H1 (cell line): ENCODE measurements around the gene PLEKHG5. TPM values are rescaled to one million over a fixed set of nuclear protein-coding genes. Genes with fewer than 3 reads are reported as not detected.

ENCODE experiments used
- CTCF ChIA-PET: fragments of 300-600 bp; sonication (Branson Sonifier 250); formaldehyde crosslinking; loops from one replicate; lab custom pipeline; 2021; ENCODE audit not compliant: partially characterized antibody; lab: Charles Lee
- POLR2A ChIA-PET: fragments of 300-600 bp; sonication (Branson Sonifier 250); formaldehyde crosslinking; loops from one replicate; lab custom pipeline; 2021; ENCODE audit warnings: inconsistent platforms; ENCODE audit not compliant: partially characterized antibody; lab: Charles Lee
- DNase-seq, 2 experiments: peaks; one replicate each; pipeline versions ENCODE4 v3.0.0 to v3.0.0-alpha.2; 2010 to 2022; ENCODE audit warnings: low spot score in 2 of 2, low read depth in 1 of 2, mixed read lengths in 1 of 2
- FAIRE-seq: peaks from 2 replicates; lab custom pipeline; 2011; peaks lifted over from hg19 to GRCh38; lab: Jason Lieb, UNC
- H2AFZ ChIP-seq: 2 replicates; pipeline ENCODE4 v1.8.1; 2012; ENCODE audit warnings: low read length, inconsistent platforms
- H2AK5ac ChIP-seq: 2 replicates; pipeline ENCODE4 v1.6.1; 2013; ENCODE audit warnings: low read depth, low read length
- H2BK120ac ChIP-seq: replicated peaks from 2 replicates; pipeline ENCODE3; 2013; ENCODE audit warnings: low read depth, low read length, inconsistent platforms
- H2BK12ac ChIP-seq: 2 replicates; pipeline ENCODE4 v1.6.1; 2013; ENCODE audit warnings: low read depth, low read length
- H2BK15ac ChIP-seq: 2 replicates; pipeline ENCODE4 v1.6.1; 2013; ENCODE audit warnings: low read length
- H2BK20ac ChIP-seq: 2 replicates; pipeline ENCODE4 v1.6.1; 2013; ENCODE audit warnings: low read length
- H2BK5ac ChIP-seq: 2 replicates; pipeline ENCODE4 v1.6.1; 2013; ENCODE audit warnings: low read depth, low read length
- H3K14ac ChIP-seq: 2 replicates; pipeline ENCODE4 v1.6.1; 2013; ENCODE audit warnings: inconsistent platforms; ENCODE audit not compliant: insufficient read length
- H3K18ac ChIP-seq: 2 replicates; pipeline ENCODE4 v1.6.1; 2013; ENCODE audit warnings: low read length; ENCODE audit errors: extremely low read depth
- H3K23ac ChIP-seq: 2 replicates; pipeline ENCODE4 v1.6.1; 2013; ENCODE audit warnings: inconsistent platforms; ENCODE audit not compliant: insufficient read length
- H3K23me2 ChIP-seq: 2 replicates; pipeline ENCODE4 v1.6.1; 2013; ENCODE audit warnings: low read depth, low read length
- H3K27ac ChIP-seq: 2 replicates; pipeline ENCODE4 v1.6.1; 2011; ENCODE audit warnings: low read depth, low read length, inconsistent platforms
- H3K27me3 ChIP-seq, 4 experiments: replicated peaks in 1 of 4; 1 replicate in 1 of 4; 2 replicates in 3 of 4; pipeline versions ENCODE4 v1.6.1 to v1.8.1; 2011 to 2013; ENCODE audit warnings: low read length in 3 of 4, mild to moderate bottlenecking in 3 of 4, inconsistent platforms in 2 of 4, mixed read lengths in 2 of 4, moderate library complexity in 1 of 4; ENCODE audit not compliant: control insufficient read depth in 3 of 4, insufficient read depth in 3 of 4; ENCODE audit errors: extremely low read depth in 1 of 4
- H3K36me3 ChIP-seq, 4 experiments: 2 replicates each; pipeline versions ENCODE4 v1.6.1 to v1.8.1; 2011 to 2013; ENCODE audit warnings: mild to moderate bottlenecking in 4 of 4, low read length in 3 of 4, moderate library complexity in 2 of 4, control low read depth in 1 of 4, inconsistent platforms in 1 of 4; ENCODE audit not compliant: insufficient read depth in 4 of 4, control insufficient read depth in 2 of 4
- H3K4ac ChIP-seq: replicated peaks from 2 replicates; pipeline ENCODE3; 2013; ENCODE audit warnings: low read length, low read depth, mixed read lengths, inconsistent platforms; ENCODE audit not compliant: insufficient read length
- H3K4me1 ChIP-seq, 4 experiments: replicated peaks in 1 of 4; 1 replicate in 1 of 4; 2 replicates in 3 of 4; pipeline versions ENCODE4 v1.6.1 to v1.8.1; 2011 to 2013; ENCODE audit warnings: low read length in 3 of 4, inconsistent platforms in 2 of 4, mixed read lengths in 1 of 4; ENCODE audit not compliant: insufficient read depth in 4 of 4, control insufficient read depth in 3 of 4
- H3K4me2 ChIP-seq, 2 experiments: 2 replicates each; pipeline versions ENCODE4 v1.6.1 to v1.8.1; 2011 to 2013; ENCODE audit warnings: low read depth in 2 of 2, low read length in 2 of 2, control low read depth in 1 of 2, inconsistent platforms in 1 of 2, mild to moderate bottlenecking in 1 of 2; ENCODE audit not compliant: insufficient read depth in 1 of 2
- H3K4me3 ChIP-seq, 4 experiments: fragments of 200-600, 300-600 bp in 1 of 4; sonication (generic), shearing (Covaris generic), sonication (Bioruptor Twin) in 1 of 4; 2 replicates each; pipeline versions ENCODE4 v1.5.1 to v1.8.1; 2011 to 2016; ENCODE audit warnings: low read length in 4 of 4, low read depth in 3 of 4, control low read depth in 2 of 4, inconsistent platforms in 2 of 4, mild to moderate bottlenecking in 2 of 4, mixed read lengths in 1 of 4, moderate library complexity in 1 of 4; ENCODE audit not compliant: insufficient read depth in 2 of 4; ENCODE audit errors: extremely low read depth in 1 of 4
- H3K56ac ChIP-seq: replicated peaks from 2 replicates; pipeline ENCODE3; 2013; ENCODE audit warnings: low read depth, mild to moderate bottlenecking, mixed read lengths, low read length, inconsistent platforms; ENCODE audit not compliant: insufficient read length
- H3K79me1 ChIP-seq: 2 replicates; pipeline ENCODE4 v1.6.1; 2013; ENCODE audit warnings: low read depth, low read length, control low read depth
- H3K79me2 ChIP-seq, 2 experiments: 2 replicates each; pipeline versions ENCODE4 v1.6.1 to v1.8.1; 2012 to 2013; ENCODE audit warnings: low read length in 2 of 2, mild to moderate bottlenecking in 2 of 2, inconsistent platforms in 1 of 2; ENCODE audit not compliant: insufficient read depth in 2 of 2, control insufficient read depth in 1 of 2
- H3K9ac ChIP-seq, 4 experiments: replicated peaks in 1 of 4; 1 replicate in 1 of 4; 2 replicates in 3 of 4; pipeline versions ENCODE4 v1.6.1 to v1.8.1; 2011 to 2013; ENCODE audit warnings: low read depth in 3 of 4, low read length in 3 of 4, control low read depth in 2 of 4, mild to moderate bottlenecking in 2 of 4, moderate library complexity in 2 of 4, inconsistent platforms in 1 of 4; ENCODE audit errors: extremely low read depth in 1 of 4
- H3K9me3 ChIP-seq, 2 experiments: 2 replicates each; pipeline versions ENCODE4 v1.6.1 to v1.8.1; 2012 to 2013; ENCODE audit warnings: mild to moderate bottlenecking in 2 of 2, moderate library complexity in 2 of 2, control low read depth in 1 of 2, inconsistent platforms in 1 of 2, low read depth in 1 of 2, low read length in 1 of 2, mixed read lengths in 1 of 2; ENCODE audit not compliant: insufficient read depth in 2 of 2
- H4K20me1 ChIP-seq, 2 experiments: replicated peaks in 1 of 2; 2 replicates each; pipeline versions ENCODE3 to v1.8.1; 2011 to 2013; ENCODE audit warnings: inconsistent platforms in 2 of 2, low read length in 2 of 2, mild to moderate bottlenecking in 1 of 2; ENCODE audit not compliant: insufficient read depth in 2 of 2, control insufficient read depth in 1 of 2
- H4K5ac ChIP-seq: 2 replicates; pipeline ENCODE4 v1.6.1; 2013; ENCODE audit warnings: low read length, low read depth, mixed read lengths, inconsistent platforms; ENCODE audit not compliant: insufficient read length
- H4K8ac ChIP-seq: 2 replicates; pipeline ENCODE4 v1.8.0; 2013; ENCODE audit warnings: mild to moderate bottlenecking, moderate library complexity, low read length, inconsistent platforms; ENCODE audit not compliant: insufficient read depth; ENCODE audit errors: extremely low read depth
- H4K91ac ChIP-seq: replicated peaks from 2 replicates; pipeline ENCODE3; 2013; ENCODE audit warnings: low read length, mixed read lengths, inconsistent platforms; ENCODE audit not compliant: insufficient read length
- CBX8 ChIP-seq: fragments of 300-800, 300-1000 bp; sonication (generic); IDR thresholded peaks from 2 replicates; pipeline ENCODE4 v1.7.1; 2016; ENCODE audit warnings: low read depth, low read length, borderline replicate concordance
- CREB1 ChIP-seq: IDR thresholded peaks from 2 replicates; pipeline ENCODE4 v1.6.1; 2012; ENCODE audit warnings: inconsistent platforms
- GABPA ChIP-seq: IDR thresholded peaks from 2 replicates; pipeline ENCODE4 v1.6.1; 2011; ENCODE audit warnings: mild to moderate bottlenecking, low read length, moderate library complexity, borderline replicate concordance; ENCODE audit not compliant: insufficient read depth
- JUN ChIP-seq: IDR thresholded peaks from 2 replicates; pipeline ENCODE4 v1.6.1; 2011; ENCODE audit warnings: low read depth, mild to moderate bottlenecking, improper control_type of control experiment, low read length
- NRF1 ChIP-seq: IDR thresholded peaks from 2 replicates; pipeline ENCODE4 v1.6.1; 2011; ENCODE audit warnings: mild to moderate bottlenecking, low read depth, low read length, improper control_type of control experiment
- SUZ12 ChIP-seq: fragments of 200-600 bp; sonication (generic); IDR thresholded peaks from 2 replicates; pipeline ENCODE4 v1.6.1; 2012; ENCODE audit warnings: mild to moderate bottlenecking, inconsistent platforms, low read length, moderate library complexity, mixed read lengths
- TAF1 ChIP-seq: IDR thresholded peaks from 2 replicates; pipeline ENCODE4 v1.6.1; 2011; ENCODE audit warnings: mild to moderate bottlenecking, low read depth, low read length
- WGBS, 2 experiments: shearing (Covaris generic) in 1 of 2; methylation state at CpG; one replicate each; pipeline versions ENCODE4 v1.1.6 to v1.1.7; 2013 to 2015; ENCODE audit warnings: low lambda C conversion rate in 2 of 2, mixed read lengths in 2 of 2, inconsistent platforms in 1 of 2, low coverage in 1 of 2, missing lambda C conversion rate in 1 of 2; ENCODE audit not compliant: insufficient replicate concordance in 2 of 2, insufficient coverage in 1 of 2, insufficient read length in 1 of 2; ENCODE audit errors: extremely low coverage in 1 of 2, missing lambda C conversion rate in 1 of 2; 5-methylcytosine and 5-hydroxymethylcytosine counted together
- polyA plus RNA-seq, 7 experiments: library from polyadenylated mRNA; depleted of rRNA in 3 of 7; stranded (reverse) in 5 of 7; unstranded in 2 of 7; fragments of >200 nt in 5 of 7; fragments of 200-250 nt in 2 of 7; gene quantifications; 1 replicate in 5 of 7; 2 replicates in 1 of 7; 4 replicates in 1 of 7; pipeline versions ENCODE4 v1.2.1 to v1.2.3, GENCODE V29; 2011 to 2013; ENCODE audit warnings: missing spikeins in 2 of 7, mixed read lengths in 2 of 7
- total RNA-seq: library from RNA; stranded (reverse); fragmentation: NEBNext Ultra II Directional; extraction: Animal tissue kit (Norgen Biotek cat#: 25700); gene quantifications from 2 replicates; pipeline ENCODE4 v1.2.1, GENCODE V29; 2021

The PLEKHG5 gene
- total and polyA plus RNA-seq, 2 of the 8 experiments (the other 6 are each of a cell fraction or from before 2014, with no cell fraction given) = 10.4 to 13.8 TPM

GRCh38 chr1:6484826-6485167 lies 6.7 kb downstream of the PLEKHG5 start:
- Histone ChIP-seq H3K79me2 (no peaks in the 10 kb centered on the region), H3K14ac (no peak overlapping the region), H3K9ac (peak overlapping the region in 2 of 4 experiments; percentile 20 to 34; a peak in 2 of 7 replicates), H3K56ac (peak overlapping the region; percentile 73), H4K8ac (peak overlapping the region; percentile 71; the same call in 1 of the 2 replicates), H3K27ac (no peak overlapping the region), H3K23ac (no peak overlapping the region), H3K4me2 (peak overlapping the region; percentile 42 to 74), H2BK120ac (no peak overlapping the region), H4K20me1 (peaks cover 2 to 5% of the 10 kb centered on the region in 2 experiments), H2BK12ac (no peak overlapping the region), H3K4me1 (peaks cover 0 to 18% (median 10%) of the 10 kb centered on the region in 4 experiments; a peak in 5 of 7 replicates), H2AK5ac (no peak overlapping the region), H2BK15ac (no peak overlapping the region), H4K5ac (no peak overlapping the region), H3K9me3 (no peaks in the 10 kb centered on the region), H3K79me1 (0 out of 2 replicates have a peak, but pooled peaks cover 2% of the 10 kb centered on the region), H2BK5ac (no peak overlapping the region), H2AFZ (no peak overlapping the region), H3K4ac (peak overlapping the region; percentile 91), H3K23me2 (peaks cover 5% of the 10 kb centered on the region; the same call in 1 of the 2 replicates), H3K27me3 (peaks cover 0 to 2% (median 0%) of the 10 kb centered on the region in 4 experiments; a peak in 3 of 7 replicates), H2BK20ac (no peak overlapping the region), H4K91ac (peak overlapping the region; percentile 54), H3K36me3 (no peaks in the 10 kb centered on the region; a peak in 1 of 8 replicates), H3K4me3 (peak overlapping the region; percentile 69 to 73 (median 72)), H3K18ac (peak overlapping the region; percentile 38; the same call in 1 of the 2 replicates)
- TF ChIP-seq SUZ12 (0 out of 2 replicates have a peak, but pooled peaks have one; percentile 29), NRF1 (no peak), CREB1 (no peak), TAF1 (0 out of 2 replicates have a peak, but pooled peaks have one; percentile 24), GABPA (no peak), JUN (no peak), CBX8 (no peak)
- ChIA-PET CTCF (interaction anchor here (0.9 to 12.0 kb wide), 9 partner anchors 7 to 222 kb away, joined by 3 to 168 read pairs (median 6); no protein-coding TSS in a partner anchor), POLR2A (interaction anchor here (1.0 kb wide), 1 partner anchor 11 kb away, joined by 3 read pairs; no protein-coding TSS in a partner anchor)
- FAIRE-seq (no peak), DNase-seq (no peak)
- WGBS, 2 experiments = 20% methylated on average over 13 of the region's 13 CpGs; no CpG with 5 or more reads in 1 of the 2 experiments
